Neural crest cell (in vitro differentiated cells): ENCODE measurements around the gene CCSER2. TPM values are rescaled to one million over a fixed set of nuclear protein-coding genes. Genes with fewer than 3 reads are reported as not detected.

Source experiments
- DNase-seq: peaks from one replicate; pipeline ENCODE4 v3.0.0; 2021; ENCODE audit warnings: low read depth, mixed read lengths, low spot score
- H3K27ac Mint-ChIP-seq: one replicate; pipeline ENCODE4 v1.8.0; 2021; ENCODE audit warnings: mild to moderate bottlenecking, mixed read lengths; ENCODE audit not compliant: unreplicated experiment
- H3K27me3 Mint-ChIP-seq: 2 replicates; pipeline ENCODE4 v1.8.0; 2021; ENCODE audit warnings: low read depth, mild to moderate bottlenecking, mixed read lengths
- H3K36me3 Mint-ChIP-seq: 2 replicates; pipeline ENCODE4 v1.8.0; 2021; ENCODE audit warnings: low read depth, mild to moderate bottlenecking, mixed read lengths
- H3K4me1 Mint-ChIP-seq: 2 replicates; pipeline ENCODE4 v1.8.0; 2021; ENCODE audit warnings: mixed read lengths
- H3K4me3 Mint-ChIP-seq: one replicate; pipeline ENCODE4 v1.8.0; 2021; ENCODE audit warnings: mild to moderate bottlenecking, mixed read lengths
- H3K9me3 Mint-ChIP-seq: 2 replicates; pipeline ENCODE4 v1.8.0; 2021; ENCODE audit warnings: mixed read lengths
- total RNA-seq: library from RNA; stranded (reverse); gene quantifications from 2 replicates; pipeline ENCODE4 v1.2.1, GENCODE V29; 2021
- TF ChIP-seq, protein P1 (sequence below): fragments of 200-600 bp; sonication (generic); conservative IDR thresholded peaks from 2 replicates; pipeline ENCODE4 v1.5.0; 2021; ENCODE audit warnings: antibody characterized with exemption, mild to moderate bottlenecking

CCSER2 gene
- total RNA-seq, 1 donor from 2014 or later, result 37.5 TPM

DNA sequence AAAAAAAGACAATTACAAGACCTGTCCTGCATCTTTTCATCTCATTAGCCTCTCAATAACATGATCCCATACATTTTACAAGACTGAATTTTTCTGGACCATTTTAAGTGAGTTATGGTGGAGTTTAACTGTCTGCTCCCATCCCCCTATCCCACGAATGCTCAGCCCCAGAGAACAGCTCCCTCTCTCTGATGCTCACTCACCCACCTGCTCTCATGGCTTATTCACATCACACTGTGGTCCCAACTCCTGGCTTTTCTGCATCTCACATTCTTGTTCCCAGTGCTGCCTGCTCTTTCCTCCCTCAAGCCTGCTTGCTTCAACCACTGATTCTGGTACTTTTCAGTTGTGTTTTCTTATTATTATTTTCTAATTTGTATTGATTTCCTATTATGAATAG lies 20.4 kb upstream of the CCSER2 start:
- no peak overlapping the region for H3K27ac Mint-ChIP-seq
- H3K9me3 Mint-ChIP-seq, result peaks cover 3% of the 10 kb centered on the region
- DNase-seq, result no peak
- H3K4me1 Mint-ChIP-seq, result peaks cover under 1% of the 10 kb centered on the region
- no peaks in the 10 kb centered on the region for H3K36me3 Mint-ChIP-seq
- no peak overlapping the region for H3K4me3 Mint-ChIP-seq
- TF ChIP-seq, protein P1, sequence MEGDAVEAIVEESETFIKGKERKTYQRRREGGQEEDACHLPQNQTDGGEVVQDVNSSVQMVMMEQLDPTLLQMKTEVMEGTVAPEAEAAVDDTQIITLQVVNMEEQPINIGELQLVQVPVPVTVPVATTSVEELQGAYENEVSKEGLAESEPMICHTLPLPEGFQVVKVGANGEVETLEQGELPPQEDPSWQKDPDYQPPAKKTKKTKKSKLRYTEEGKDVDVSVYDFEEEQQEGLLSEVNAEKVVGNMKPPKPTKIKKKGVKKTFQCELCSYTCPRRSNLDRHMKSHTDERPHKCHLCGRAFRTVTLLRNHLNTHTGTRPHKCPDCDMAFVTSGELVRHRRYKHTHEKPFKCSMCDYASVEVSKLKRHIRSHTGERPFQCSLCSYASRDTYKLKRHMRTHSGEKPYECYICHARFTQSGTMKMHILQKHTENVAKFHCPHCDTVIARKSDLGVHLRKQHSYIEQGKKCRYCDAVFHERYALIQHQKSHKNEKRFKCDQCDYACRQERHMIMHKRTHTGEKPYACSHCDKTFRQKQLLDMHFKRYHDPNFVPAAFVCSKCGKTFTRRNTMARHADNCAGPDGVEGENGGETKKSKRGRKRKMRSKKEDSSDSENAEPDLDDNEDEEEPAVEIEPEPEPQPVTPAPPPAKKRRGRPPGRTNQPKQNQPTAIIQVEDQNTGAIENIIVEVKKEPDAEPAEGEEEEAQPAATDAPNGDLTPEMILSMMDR, result no peak
- no peaks in the 10 kb centered on the region for H3K27me3 Mint-ChIP-seq

DNA sequence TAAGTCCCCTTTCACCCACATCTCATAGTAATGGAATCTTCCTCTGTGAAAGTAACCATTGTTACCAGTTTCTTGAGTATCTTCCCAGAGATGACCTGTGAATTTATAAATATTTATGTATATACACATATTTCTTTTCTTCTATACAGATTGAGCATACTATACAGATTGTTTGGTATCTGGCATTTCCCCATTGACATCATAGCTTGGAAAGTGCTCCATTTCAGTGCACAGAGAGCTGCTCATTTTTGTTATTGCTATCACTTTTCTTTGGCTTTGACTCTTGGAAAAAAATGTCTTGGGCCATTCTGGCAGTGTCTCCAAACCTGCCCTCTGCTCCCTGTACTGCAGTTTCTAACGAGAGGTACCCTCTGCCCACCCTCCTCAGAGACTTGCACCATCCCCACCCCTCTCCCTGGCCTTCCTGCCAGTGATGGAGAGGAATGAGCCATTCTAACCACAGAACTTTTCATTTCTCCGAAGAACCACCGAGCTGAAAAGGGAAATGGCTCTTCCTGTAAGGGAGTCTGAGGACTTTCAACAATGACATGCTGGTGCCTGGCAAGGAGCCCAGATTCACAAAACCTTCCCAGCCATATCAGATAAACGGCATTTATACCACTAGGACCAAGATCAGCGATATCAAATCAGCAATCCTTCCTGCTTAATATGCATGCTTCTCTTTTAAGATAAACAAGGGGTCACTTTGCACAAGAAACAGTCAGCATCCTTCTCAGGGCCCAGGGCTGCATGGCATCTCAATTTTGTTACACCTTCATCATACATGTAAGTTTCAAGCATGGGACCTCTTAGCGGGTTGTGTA lies 19.7 kb upstream of the CCSER2 start:
- no peaks in the 10 kb centered on the region for H3K27me3 Mint-ChIP-seq
- TF ChIP-seq, protein P1, result no peak
- H3K9me3 Mint-ChIP-seq, result peaks cover 3% of the 10 kb centered on the region
- no peak overlapping the region for H3K27ac Mint-ChIP-seq
- no peak overlapping the region for H3K4me3 Mint-ChIP-seq
- H3K36me3 Mint-ChIP-seq, result no peaks in the 10 kb centered on the region
- DNase-seq, result no peak
- H3K4me1 Mint-ChIP-seq, result peaks cover 1% of the 10 kb centered on the region

DNA sequence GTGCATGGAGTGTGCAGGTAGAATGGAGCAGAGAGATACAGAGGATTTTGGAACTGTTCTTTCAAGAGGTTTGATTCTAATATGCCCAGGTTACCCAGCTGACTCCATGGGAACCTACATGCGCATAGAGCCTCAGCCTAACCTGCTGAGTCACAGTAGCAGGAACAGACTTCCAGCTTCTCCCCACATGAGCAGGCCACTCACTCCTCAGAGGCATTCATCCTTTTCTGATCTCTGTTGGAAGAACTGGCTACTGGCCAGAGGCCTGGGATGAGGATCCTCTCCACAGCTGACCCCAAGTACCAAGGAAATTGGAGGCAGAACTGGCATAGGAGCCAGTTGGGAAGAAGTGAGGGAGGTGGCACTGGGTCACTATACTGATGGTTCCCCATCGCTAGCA lies 17.9 kb upstream of the CCSER2 start:
- TF ChIP-seq, protein P1, result no peak
- no peak for DNase-seq
- Mint-ChIP-seq H3K27me3 (no peaks in the 10 kb centered on the region), H3K27ac (no peak overlapping the region), H3K9me3 (peaks cover 10% of the 10 kb centered on the region), H3K4me1 (peaks cover 12% of the 10 kb centered on the region), H3K36me3 (peaks cover 2% of the 10 kb centered on the region), H3K4me3 (no peak overlapping the region)

DNA sequence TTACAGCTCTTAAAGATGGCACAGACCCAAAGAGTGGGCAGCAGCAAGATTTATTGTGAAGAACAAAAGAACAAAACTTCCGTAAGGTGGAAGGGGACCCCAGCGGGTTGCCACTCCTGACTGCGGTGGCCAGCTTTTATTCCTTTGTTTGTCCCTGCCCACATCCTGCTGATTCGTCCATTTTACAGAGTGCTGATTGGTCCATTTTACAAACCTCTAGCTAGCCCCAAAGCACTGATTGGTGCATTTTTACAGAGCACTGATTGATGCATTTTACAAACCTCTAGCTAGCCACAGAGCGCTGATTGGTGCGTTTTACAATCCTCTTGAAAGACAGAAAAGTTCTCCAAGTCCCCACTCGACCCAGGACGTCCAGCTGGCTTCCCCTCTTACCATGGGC lies 16.8 kb upstream of the CCSER2 start:
- no peak for DNase-seq
- Mint-ChIP-seq H3K27ac (no peak overlapping the region), H3K9me3 (peaks cover 10% of the 10 kb centered on the region), H3K27me3 (no peaks in the 10 kb centered on the region), H3K4me1 (peaks cover 14% of the 10 kb centered on the region), H3K4me3 (no peak overlapping the region), H3K36me3 (peaks cover 2% of the 10 kb centered on the region)
- TF ChIP-seq, protein P1, result no peak

DNA sequence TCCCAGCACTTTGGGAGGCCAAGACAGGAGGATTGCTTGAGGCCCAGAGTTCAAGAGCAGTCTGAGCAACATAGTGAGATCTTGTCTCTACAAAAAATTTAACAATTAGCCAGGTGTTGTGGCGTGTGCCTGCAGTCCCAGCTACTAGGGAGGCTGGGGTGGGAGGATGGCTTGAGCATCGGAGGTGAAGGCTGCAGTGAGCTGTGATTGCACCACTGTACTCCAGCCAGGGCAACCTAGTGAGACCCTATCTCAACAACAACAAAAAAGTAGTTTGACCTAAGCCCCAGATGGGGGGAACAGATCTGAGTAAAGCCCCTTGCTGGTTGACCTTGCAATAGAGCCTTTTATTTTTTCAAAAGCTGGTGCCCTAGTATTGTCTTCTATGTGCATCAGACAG lies 15.6 kb upstream of the CCSER2 start:
- Mint-ChIP-seq H3K4me1 (peaks cover 20% of the 10 kb centered on the region), H3K9me3 (peaks cover 10% of the 10 kb centered on the region), H3K36me3 (peaks cover 2% of the 10 kb centered on the region), H3K27me3 (no peaks in the 10 kb centered on the region), H3K27ac (no peak overlapping the region), H3K4me3 (no peak overlapping the region)
- TF ChIP-seq, protein P1, result no peak
- no peak for DNase-seq
